Neural cell (in vitro differentiated cells): ENCODE results near the gene RANBP3.

Source experiments
- CTCF ChIP-seq: fragments of 450-650 bp; IDR thresholded peaks from 2 replicates; pipeline ENCODE4 v1.5.1; 2014; ENCODE audit warnings: antibody characterized with exemption, mild to moderate bottlenecking, moderate library complexity; ENCODE audit not compliant: poor library complexity, severe bottlenecking
- EP300 ChIP-seq: fragments of 450-650 bp; conservative IDR thresholded peaks from 2 replicates; pipeline ENCODE4 v1.6.1; 2014; ENCODE audit warnings: antibody characterized with exemption, mild to moderate bottlenecking, moderate library complexity; ENCODE audit not compliant: poor library complexity, severe bottlenecking
- EZH2 ChIP-seq: fragments of 200-600, 300-800 bp; shearing (Covaris generic), sonication (generic); IDR thresholded peaks from 2 replicates; pipeline ENCODE4 v1.6.1; 2014; ENCODE audit warnings: antibody characterized with exemption, low read length, borderline replicate concordance, mild to moderate bottlenecking; ENCODE audit not compliant: insufficient read depth, poor library complexity, severe bottlenecking
- POLR2AphosphoS5 ChIP-seq: IDR thresholded peaks from 2 replicates; pipeline ENCODE4 v1.6.1; 2012
- REST ChIP-seq: IDR thresholded peaks from 2 replicates; pipeline ENCODE4 v1.6.1; 2012; ENCODE audit warnings: borderline replicate concordance
- TAF1 ChIP-seq: IDR thresholded peaks from 2 replicates; pipeline ENCODE4 v1.6.1; 2012; ENCODE audit warnings: low read depth

- no peak for TF ChIP-seq EZH2
- TF ChIP-seq CTCF = no peak
- TF ChIP-seq EP300 = no peak
- no peak for TF ChIP-seq TAF1
- TF ChIP-seq POLR2AphosphoS5 = no peak
- no peak for TF ChIP-seq REST
These were observed 46.0 kb upstream of the RANBP3 start for GRCh38 chr19:6023936-6024335.
